GM23248 (cell line): ENCODE results near the gene CCDC74A.
"Not testable (repeated sequence)": the region's sequence is repeated elsewhere in the genome, so short reads cannot be mapped to it uniquely, and the experiment has no call there.

ENCODE experiments used
- EZH2 ChIP-seq: fragments of 200-600 bp; sonication (generic); IDR thresholded peaks from 2 replicates; pipeline ENCODE4 v1.6.1; 2018; ENCODE audit warnings: antibody characterized with exemption, mild to moderate bottlenecking; ENCODE audit not compliant: insufficient read depth, poor library complexity, severe bottlenecking
- EZH2phosphoT487 ChIP-seq: fragments of 200-600 bp; sonication (generic); IDR thresholded peaks from 2 replicates; pipeline ENCODE4 v1.6.1; 2018; ENCODE audit warnings: antibody characterized with exemption, moderate library complexity, mild to moderate bottlenecking, low read depth; ENCODE audit not compliant: insufficient read depth

DNA sequence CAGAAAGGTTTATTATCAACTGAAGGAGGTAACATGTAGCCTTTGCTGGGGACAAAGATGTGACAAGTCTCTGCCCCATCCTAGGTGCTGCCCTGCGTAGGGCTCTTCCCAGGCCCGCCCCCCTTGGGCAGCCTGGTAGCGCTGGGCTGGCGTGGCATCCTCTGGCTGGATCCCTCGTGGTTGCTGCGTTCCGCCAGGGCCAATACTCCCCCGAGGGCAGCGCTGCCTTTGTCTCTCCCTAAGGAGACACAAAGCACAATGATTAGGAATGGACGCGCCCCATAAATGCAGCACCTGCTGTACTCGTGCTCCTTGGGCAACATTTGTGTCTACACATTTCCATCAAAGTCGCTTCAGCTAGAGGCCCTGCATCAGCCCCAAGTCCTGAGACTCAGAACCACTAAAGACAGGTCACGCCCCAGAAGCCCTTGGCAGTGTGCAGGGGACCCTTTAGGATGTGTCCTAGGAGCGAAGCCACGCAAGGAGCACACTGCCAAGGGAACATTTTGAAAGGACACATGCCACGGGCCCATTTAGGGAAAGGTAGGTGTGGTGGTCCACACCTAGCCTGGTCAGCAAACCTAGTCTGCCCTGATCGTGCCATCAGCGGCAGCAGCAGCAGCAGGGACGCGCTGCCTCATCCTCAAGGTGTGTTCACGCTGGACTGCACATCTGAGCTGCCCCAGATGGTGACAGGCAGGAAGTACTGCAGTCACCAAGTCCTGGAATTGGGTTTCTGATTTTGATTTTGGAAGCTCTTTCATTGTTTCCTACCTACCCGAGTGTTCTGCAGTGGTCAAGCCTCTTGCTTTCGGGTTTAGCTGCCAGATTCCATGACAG is 43.5 kb upstream of the CCDC74A start:
- TF ChIP-seq EZH2phosphoT487, EZH2: not testable (repeated sequence)
